ENCODE results near the gene SLC9A3.

SLC9A3 gene

GRCh38 chr5:538271-538771, 14.1 kb upstream of the SLC9A3 start:
- no peak for DNase-seq

GRCh38 chr5:537621-538071, 13.4 kb upstream of the SLC9A3 start:
- DNase-seq: no peak

GRCh38 chr5:537098-537497, 12.8 kb upstream of the SLC9A3 start:
- DNase-seq: no peak

DNA sequence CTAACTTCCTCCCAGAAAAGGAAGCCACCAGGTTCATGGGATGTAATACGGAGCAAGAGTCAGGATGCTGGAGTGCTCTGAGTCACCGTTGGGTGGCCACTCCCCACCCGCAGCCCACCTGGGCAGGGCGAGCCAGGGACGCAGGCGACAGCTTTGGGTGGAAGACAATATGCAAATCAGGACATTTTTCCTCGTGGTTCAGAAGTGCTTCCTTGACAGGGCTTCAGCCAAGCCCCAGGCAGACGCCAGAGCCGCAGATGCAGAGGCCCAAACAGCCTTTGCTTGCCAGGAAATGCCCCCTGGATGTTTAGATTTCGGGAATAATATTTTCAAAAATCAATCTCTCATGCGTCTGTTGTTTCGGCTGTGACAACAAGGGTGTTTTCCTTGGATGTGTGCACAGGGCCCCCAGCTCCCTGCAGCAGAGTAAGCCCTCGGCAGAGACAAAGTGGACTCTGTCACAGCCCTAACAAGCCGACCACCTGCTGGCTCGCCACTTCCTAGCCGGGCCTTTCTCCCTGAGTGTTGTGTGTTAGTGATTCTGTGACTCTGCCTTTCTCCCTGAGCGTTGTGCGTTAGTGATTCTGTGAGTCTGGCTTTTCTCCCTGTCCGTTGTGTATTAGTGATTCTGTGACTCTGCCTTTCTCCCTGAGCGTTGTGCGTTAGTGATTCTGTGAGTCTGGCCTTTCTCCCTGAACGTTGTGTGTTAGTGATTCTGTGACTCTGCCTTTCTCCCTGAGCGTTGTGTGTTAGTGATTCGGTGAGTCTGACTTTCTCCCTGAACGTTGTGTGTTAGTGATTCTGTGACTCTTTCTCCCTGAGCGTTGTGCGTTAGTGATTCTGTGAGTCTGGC, 11.8 kb upstream of the SLC9A3 start:
- no peak for DNase-seq

DNA sequence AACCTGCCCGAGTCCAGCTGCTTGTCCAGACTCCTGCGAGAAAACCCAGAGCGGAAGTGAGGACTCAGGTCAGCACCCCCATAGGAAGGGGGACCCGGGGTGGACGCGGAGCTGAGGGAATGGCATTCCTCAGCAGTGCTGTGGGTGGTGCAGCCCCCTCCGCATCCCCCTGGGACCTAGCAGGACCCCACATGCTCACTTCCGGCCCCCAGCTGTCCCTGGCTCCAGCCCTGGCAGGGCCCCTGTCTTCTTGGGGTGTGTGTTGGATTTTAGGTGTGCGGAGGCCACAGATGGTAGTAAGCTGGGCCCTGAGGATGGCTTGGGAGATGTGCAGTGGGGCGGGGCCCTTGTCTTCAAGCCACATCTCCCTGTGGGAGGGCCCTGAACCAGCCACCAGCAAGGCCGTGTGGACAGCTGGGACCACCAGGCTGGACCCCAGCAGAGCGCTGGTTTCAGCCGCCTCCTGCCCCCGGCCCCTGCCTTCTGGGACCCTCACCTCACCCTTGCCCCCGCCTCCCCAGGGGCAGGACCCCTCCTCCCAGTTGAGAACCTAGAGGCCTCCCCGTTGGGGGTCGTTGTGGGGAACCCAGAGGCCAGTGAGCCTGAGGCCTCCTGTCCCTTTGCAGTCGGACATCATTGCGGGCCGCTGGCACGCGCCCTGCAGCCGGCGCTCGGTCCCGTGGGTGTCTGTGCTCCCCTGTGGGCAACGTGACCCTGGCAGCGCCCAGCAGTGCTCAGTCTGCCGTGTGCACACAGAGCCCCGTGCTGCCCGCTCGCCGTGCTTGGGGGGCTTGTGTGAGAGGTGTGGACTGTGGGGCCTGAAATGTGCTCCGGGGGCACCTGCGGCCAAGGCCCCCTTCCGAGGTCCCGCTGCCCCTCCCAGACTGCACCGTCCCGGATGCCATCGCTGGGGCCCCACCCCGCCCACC, 10.8 kb upstream of the SLC9A3 start:
- no peak for DNase-seq

GRCh38 chr5:533955-534742, 9.9 kb upstream of the SLC9A3 start:
- no peak for DNase-seq

GRCh38 chr5:533243-533954, 9.2 kb upstream of the SLC9A3 start:
- DNase-seq: no peak

- DNase-seq: no peak
These were observed 8.4 kb upstream of the SLC9A3 start for GRCh38 chr5:532521-533242.

GRCh38 chr5:531749-532315, 7.6 kb upstream of the SLC9A3 start:
- DNase-seq: no peak

DNA sequence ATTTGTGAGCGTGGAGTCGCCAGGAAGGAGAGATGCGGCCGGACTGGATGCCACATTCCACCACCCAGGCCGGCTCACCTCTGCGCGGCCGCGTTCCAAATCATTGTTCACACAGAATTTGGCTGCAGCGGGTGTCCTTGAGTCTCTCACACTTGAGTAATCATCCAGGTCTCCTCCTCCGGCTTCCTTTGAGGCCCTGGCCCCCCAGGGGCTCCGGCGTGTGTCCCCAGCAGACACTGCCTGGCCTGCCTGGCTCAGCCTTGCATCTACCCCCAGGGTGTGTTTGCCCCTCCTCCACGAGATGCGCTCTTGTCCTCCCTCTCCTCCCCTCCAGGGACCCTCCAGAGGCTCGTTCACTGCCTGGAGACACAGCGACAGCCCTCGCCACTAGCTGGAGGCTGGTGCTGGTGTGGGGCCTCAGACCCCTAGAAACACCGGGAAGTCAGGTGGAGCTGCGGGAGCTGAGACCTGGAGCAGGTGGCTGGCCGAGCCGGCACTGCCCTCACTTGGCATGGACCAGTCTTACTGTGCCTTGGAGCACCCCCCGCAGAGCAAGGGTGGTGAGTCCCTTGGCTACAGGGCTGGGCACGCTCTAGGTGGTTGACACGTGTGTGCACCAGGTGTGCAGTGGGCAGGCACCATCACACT, 7.0 kb upstream of the SLC9A3 start:
- no peak for DNase-seq

- no peak for DNase-seq
These were observed 6.0 kb upstream of the SLC9A3 start for GRCh38 chr5:530001-530955.

- no peak for DNase-seq
These were observed 4.6 kb upstream of the SLC9A3 start for GRCh38 chr5:528629-529511.

GRCh38 chr5:527646-528628, 3.7 kb upstream of the SLC9A3 start:
- no peak for DNase-seq

DNA sequence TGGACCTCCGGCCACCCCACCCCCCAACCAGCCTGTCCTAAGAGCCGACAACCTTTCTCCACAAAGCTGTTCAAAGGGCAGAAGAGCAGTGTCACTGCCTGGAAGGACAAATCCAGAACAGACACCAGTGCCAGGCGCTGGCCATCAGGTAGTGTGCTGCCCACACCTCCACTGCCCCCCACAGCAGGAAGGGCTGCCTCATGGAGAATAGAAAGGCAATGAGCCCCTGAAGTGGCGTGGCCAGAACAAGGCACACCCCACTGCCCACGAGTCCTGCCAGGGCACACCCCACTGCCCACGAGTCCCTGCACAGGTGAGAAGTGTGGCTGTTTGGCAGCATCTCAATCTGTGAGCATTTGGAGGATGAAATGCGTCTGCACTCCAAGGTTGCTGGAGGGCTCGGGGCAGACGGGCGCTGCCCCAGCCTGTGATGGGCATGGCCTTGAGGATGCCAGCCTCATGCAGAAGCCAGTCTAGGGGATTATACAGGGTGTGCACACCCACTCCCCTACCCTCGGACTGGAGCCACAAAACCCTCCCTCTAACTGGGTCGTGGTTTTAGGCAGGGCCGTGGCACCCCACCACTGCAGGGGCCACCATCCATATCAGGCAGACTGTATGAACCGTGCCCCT, 2.3 kb upstream of the SLC9A3 start:
- DNase-seq: no peak

- no peak for DNase-seq
These were observed 1.7 kb upstream of the SLC9A3 start for GRCh38 chr5:525916-526315.

- DNase-seq: no peak
These were observed 918 bp upstream of the SLC9A3 start for GRCh38 chr5:524973-525761.
